Fibroblast of pulmonary artery (primary cell): ENCODE data around the gene NAT9.

Experiments
- DNase-seq: peaks from one replicate; pipeline ENCODE4 v3.0.0-alpha.2; 2010; ENCODE audit warnings: low read depth
- H3K4me3 ChIP-seq: replicated peaks from 2 replicates; pipeline ENCODE4 v1.5.1; 2011; ENCODE audit warnings: low read depth, mild to moderate bottlenecking, control low read depth, low read length, moderate library complexity
- CTCF ChIP-seq: IDR thresholded peaks from 2 replicates; pipeline ENCODE4 v1.5.1; 2011; ENCODE audit warnings: mild to moderate bottlenecking, control low read depth, low read length, inconsistent platforms; ENCODE audit errors: missing control alignments

Gene NAT9

DNA sequence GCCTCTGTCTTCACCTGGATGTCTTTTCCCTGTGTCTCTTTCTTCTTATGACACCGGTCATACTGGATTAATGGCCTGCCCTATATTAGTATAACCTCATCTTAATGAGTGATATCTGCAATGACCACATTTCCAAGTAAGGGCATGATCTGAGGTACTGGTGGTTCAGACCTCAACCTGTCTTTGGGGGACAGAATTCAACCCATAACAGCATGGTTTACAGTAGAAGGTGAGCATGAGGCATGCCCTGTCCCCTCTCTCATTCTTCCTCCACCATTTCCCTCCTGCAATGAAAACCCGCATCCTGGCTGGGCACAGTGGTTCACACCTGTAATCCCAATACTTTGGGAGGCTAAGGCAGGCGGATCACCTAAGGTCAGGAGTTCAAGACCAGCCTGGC lies 41.9 kb downstream of the NAT9 start:
- no peak overlapping the region for H3K4me3 ChIP-seq
- no peak for DNase-seq
- TF ChIP-seq CTCF: no peak

GRCh38 chr17:74733365-74734122 lies 42.6 kb downstream of the NAT9 start:
- TF ChIP-seq CTCF: no peak
- no peak for DNase-seq
- no peak overlapping the region for H3K4me3 ChIP-seq

GRCh38 chr17:74732042-74732867 lies 43.9 kb downstream of the NAT9 start:
- no peak overlapping the region for H3K4me3 ChIP-seq
- no peak for TF ChIP-seq CTCF
- DNase-seq: no peak

DNA sequence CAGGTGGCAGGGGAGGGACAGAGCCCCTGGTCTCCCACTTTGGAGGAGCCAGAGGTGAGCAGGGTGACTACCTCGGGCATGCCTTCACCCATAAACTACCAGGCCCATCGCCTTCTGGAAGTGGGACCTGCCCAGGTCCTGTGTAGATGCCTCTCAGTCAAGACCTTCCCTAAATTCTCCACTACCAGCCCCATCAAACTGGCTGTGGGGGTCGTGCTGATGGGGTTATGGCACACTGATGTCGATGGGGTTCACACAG lies 44.9 kb downstream of the NAT9 start:
- no peak for DNase-seq
- no peak overlapping the region for H3K4me3 ChIP-seq
- no peak for TF ChIP-seq CTCF

DNA sequence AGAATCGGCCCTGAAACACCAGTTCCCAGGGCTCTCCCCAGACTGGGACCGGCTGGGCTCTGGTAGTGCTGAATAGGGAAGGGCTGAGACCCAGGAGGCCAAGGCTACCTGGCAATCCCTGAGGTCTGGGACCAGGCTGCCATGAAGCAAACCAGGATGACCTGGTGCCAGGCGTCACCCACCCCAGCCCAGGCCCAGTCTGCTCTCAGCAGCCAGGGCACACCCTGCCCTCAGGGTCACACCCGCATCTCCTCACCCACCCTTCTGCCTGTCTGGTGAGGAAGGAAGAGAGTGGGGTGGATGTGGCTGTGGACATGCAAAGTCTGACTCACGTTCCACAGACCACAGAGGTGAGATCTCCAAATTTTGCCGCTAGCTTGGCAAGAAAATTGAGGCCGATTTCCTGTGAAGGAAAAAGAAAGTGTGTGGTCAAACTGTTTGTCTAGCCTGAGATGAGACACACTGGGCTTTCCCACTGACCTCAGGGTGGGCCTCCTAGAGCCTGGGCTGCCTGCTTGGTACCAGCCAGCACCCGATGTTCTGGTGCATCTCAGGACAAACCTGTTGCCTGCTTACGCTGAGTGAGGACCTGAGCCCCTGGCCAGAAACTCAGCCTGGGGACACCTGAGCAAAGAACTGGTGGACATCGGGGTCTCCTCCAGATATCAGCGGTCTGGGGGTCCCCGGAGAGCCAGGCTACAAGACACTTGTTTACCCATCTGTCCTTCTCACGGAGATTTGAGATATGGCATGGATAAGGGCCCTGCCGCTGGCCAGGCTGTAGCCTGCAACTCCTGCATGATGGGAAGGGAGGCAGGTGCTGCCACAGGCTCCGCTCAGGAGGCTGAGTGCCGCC lies 45.4 kb downstream of the NAT9 start:
- DNase-seq: no peak
- TF ChIP-seq CTCF: no peak
- H3K4me3 ChIP-seq: no peak overlapping the region

- no peak for DNase-seq
- no peak overlapping the region for H3K4me3 ChIP-seq
- no peak for TF ChIP-seq CTCF
Observed at GRCh38 chr17:74729866-74730265, 46.3 kb downstream of the NAT9 start.
